B cell (primary cell): Measurements from ENCODE around the gene SLC9C1. TPM values are rescaled to one million over a fixed set of nuclear protein-coding genes. Genes with fewer than 3 reads are reported as not detected.

Source experiments
- ATAC-seq: fragments of 200-7000 bp; cut with Tn5 transposase; one replicate; pipeline ENCODE4 v1.10.0; 2021; ENCODE audit warnings: low read depth, mild to moderate bottlenecking, moderate number of reproducible peaks, moderate library complexity
- CTCF ChIA-PET: fragments of 350-600 bp; sonication (Branson Sonifier 250); formaldehyde crosslinking; loops from one replicate; lab custom pipeline; 2021; ENCODE audit warnings: antibody characterized with exemption, inconsistent platforms; lab: Charles Lee
- POLR2A ChIA-PET: fragments of 350-600 bp; sonication (Branson Sonifier 250); formaldehyde crosslinking; loops from one replicate; lab custom pipeline; 2021; ENCODE audit warnings: antibody characterized with exemption; lab: Charles Lee
- DNase-seq: peaks from one replicate; pipeline ENCODE4 v3.0.0; 2013
- H2AFZ ChIP-seq: 2 replicates; pipeline ENCODE4 v1.6.1; 2012; ENCODE audit warnings: mild to moderate bottlenecking, low read depth, low read length; ENCODE audit not compliant: insufficient read depth, poor library complexity, severe bottlenecking
- H3K27ac ChIP-seq, 2 donors: 1 replicate in 1 of 2; 2 replicates in 1 of 2; pipeline ENCODE4 v1.5.1; 2012 to 2013; ENCODE audit warnings: low read length in 2 of 2, mild to moderate bottlenecking in 2 of 2, moderate library complexity in 1 of 2
- H3K27me3 ChIP-seq, 4 experiments: fragments of 200-600 bp in 1 of 4; sonication (generic) in 1 of 4; replicated peaks in 1 of 4; 1 replicate in 2 of 4; 2 replicates in 2 of 4; pipeline versions ENCODE4 v1.6.1 to v1.7.0; 2013 to 2016; ENCODE audit warnings: low read length in 3 of 4, mild to moderate bottlenecking in 2 of 4, mixed read lengths in 1 of 4, moderate library complexity in 1 of 4; ENCODE audit not compliant: insufficient read depth in 4 of 4, control insufficient read depth in 3 of 4; ENCODE audit errors: control extremely low read depth in 1 of 4
- H3K36me3 ChIP-seq, 2 experiments: replicated peaks in 1 of 2; 1 replicate in 1 of 2; 2 replicates in 1 of 2; pipeline versions ENCODE4 v1.6.1 to v1.7.1; 2013; ENCODE audit warnings: low read length in 1 of 2; ENCODE audit not compliant: insufficient read depth in 2 of 2, control insufficient read depth in 1 of 2; ENCODE audit errors: control extremely low read depth in 1 of 2, extremely low read depth in 1 of 2
- H3K4me1 ChIP-seq, 2 donors: fragments of 200-600 bp in 1 of 2; sonication (generic) in 1 of 2; 1 replicate in 1 of 2; 2 replicates in 1 of 2; pipeline versions ENCODE4 v1.5.1 to v1.6.1; 2013 to 2017; ENCODE audit warnings: low read length in 2 of 2; ENCODE audit not compliant: control insufficient read depth in 2 of 2, insufficient read depth in 2 of 2
- H3K4me2 ChIP-seq: replicated peaks from 2 replicates; pipeline ENCODE3; 2012; ENCODE audit warnings: mild to moderate bottlenecking, low read depth, low read length; ENCODE audit not compliant: poor library complexity, severe bottlenecking
- H3K4me3 ChIP-seq, 5 experiments: fragments of 200-600 bp in 1 of 5; sonication (generic) in 1 of 5; 1 replicate in 3 of 5; 2 replicates in 2 of 5; pipeline versions ENCODE4 v1.5.1 to v1.7.0; 2011 to 2016; ENCODE audit warnings: low read length in 4 of 5, mild to moderate bottlenecking in 4 of 5, low read depth in 2 of 5, control low read depth in 1 of 5, moderate library complexity in 1 of 5; ENCODE audit not compliant: insufficient read depth in 1 of 5; ENCODE audit errors: control extremely low read depth in 1 of 5, extremely low read depth in 1 of 5
- H3K79me2 ChIP-seq: fragments of 200-600 bp; sonication (generic); one replicate; pipeline ENCODE4 v1.6.0; 2016; ENCODE audit warnings: low read length; ENCODE audit not compliant: control insufficient read depth, insufficient read depth
- H3K9ac ChIP-seq: fragments of 200-600 bp; sonication (generic); 2 replicates; pipeline ENCODE4 v1.6.1; 2017; ENCODE audit warnings: mild to moderate bottlenecking, low read length, moderate library complexity
- H3K9me3 ChIP-seq, 3 donors: one replicate each; pipeline versions ENCODE4 v1.6.1 to v1.7.1; 2013; ENCODE audit warnings: low read length in 2 of 3; ENCODE audit not compliant: control insufficient read depth in 2 of 3, insufficient read depth in 1 of 3; ENCODE audit errors: control extremely low read depth in 1 of 3
- H4K20me1 ChIP-seq: 2 replicates; pipeline ENCODE4 v1.6.0; 2012; ENCODE audit warnings: mild to moderate bottlenecking, low read length; ENCODE audit not compliant: insufficient read depth, control insufficient read depth, poor library complexity, severe bottlenecking
- H3K27ac Mint-ChIP-seq: one replicate; pipeline ENCODE4 v1.8.0; 2021; ENCODE audit warnings: mixed read lengths
- H3K27me3 Mint-ChIP-seq: one replicate; pipeline ENCODE4 v1.8.0; 2021; ENCODE audit warnings: mixed read lengths
- H3K4me1 Mint-ChIP-seq: one replicate; pipeline ENCODE4 v1.8.0; 2021; ENCODE audit warnings: mixed read lengths
- H3K4me3 Mint-ChIP-seq: one replicate; pipeline ENCODE4 v1.8.0; 2021; ENCODE audit warnings: mixed read lengths
- H3K9me3 Mint-ChIP-seq: one replicate; pipeline ENCODE4 v1.8.0; 2022; ENCODE audit warnings: mixed read lengths; ENCODE audit not compliant: insufficient read depth
- CTCF ChIP-seq: fragments of 200-600 bp; IDR thresholded peaks from one replicate; pipeline ENCODE4 v1.8.0; 2022; ENCODE audit warnings: antibody characterized with exemption, mild to moderate bottlenecking
- EZH2 ChIP-seq: IDR thresholded peaks from 2 replicates; pipeline ENCODE4 v1.6.1; 2012; ENCODE audit warnings: borderline replicate concordance, low read depth, mild to moderate bottlenecking, moderate library complexity, low read length; ENCODE audit not compliant: insufficient read depth, poor library complexity, severe bottlenecking
- WGBS: methylation state at CpG from one replicate; pipeline ENCODE4 v1.1.5; 2013; ENCODE audit warnings: missing lambda C conversion rate; ENCODE audit not compliant: insufficient coverage; 5-methylcytosine and 5-hydroxymethylcytosine counted together
- intact Hi-C: fragments of 100-400 bp; cut with micrococcal nuclease; formaldehyde crosslinking; loops from one replicate; pipeline ENCODE4 v1.10.0; 2022
- polyA plus RNA-seq: library from polyadenylated mRNA; depleted of rRNA; stranded (reverse); fragments of >200 nt; gene quantifications from 2 replicates; pipeline ENCODE4 v1.2.3, GENCODE V29; 2012
- total RNA-seq, 2 donors: library from RNA; stranded (reverse); fragments of 120-200 nt in 1 of 2; gene quantifications; 1 replicate in 1 of 2; 2 replicates in 1 of 2; pipeline versions ENCODE4 v1.2.3 to v1.2.4, GENCODE V29; 2013 to 2022

The SLC9C1 gene
- total and polyA plus RNA-seq, 2 donors (not counting 1 experiment from before 2014, with no cell fraction given), result 0.07 to 0.49 TPM

- H3K79me2 ChIP-seq, result no peaks in the 10 kb centered on the region
- Mint-ChIP-seq H3K9me3 (no peaks in the 10 kb centered on the region), H3K27me3 (no peaks in the 10 kb centered on the region), H3K27ac (no peak overlapping the region), H3K4me1 (no peaks in the 10 kb centered on the region), H3K4me3 (no peak overlapping the region)
- peaks cover 0 to 4% (median 2%) of the 10 kb centered on the region in 4 experiments for H3K27me3 ChIP-seq
- ATAC-seq (no peak), DNase-seq (no peak)
- H3K36me3 ChIP-seq, result no peaks in the 10 kb centered on the region
- intact Hi-C loops, result no loop called here
- no peaks in the 10 kb centered on the region for H3K9me3 ChIP-seq
- no peaks in the 10 kb centered on the region for H3K4me1 ChIP-seq
- no peak for TF ChIP-seq EZH2
- no peak for TF ChIP-seq CTCF
- no peak overlapping the region for H3K27ac ChIP-seq
- H3K9ac ChIP-seq, result no peak overlapping the region
- no peak overlapping the region for H2AFZ ChIP-seq
- H3K4me3 ChIP-seq, result no peak overlapping the region
- ChIA-PET POLR2A (no interaction called here), CTCF (no interaction called here)
- no peak overlapping the region for H3K4me2 ChIP-seq
- H4K20me1 ChIP-seq, result no peaks in the 10 kb centered on the region
- 100% methylated on average over 1 of the region's 2 CpGs for WGBS
Measured at GRCh38 chr3:112104774-112105173, 189.2 kb downstream of the SLC9C1 start.

GRCh38 chr3:112101916-112102315, 192.1 kb downstream of the SLC9C1 start:
- peaks cover 3% of the 10 kb centered on the region for H3K9me3 Mint-ChIP-seq
- no peak for ATAC-seq
- H3K4me2 ChIP-seq, result no peak overlapping the region
- H3K27me3 ChIP-seq, result peaks cover 0 to 4% (median 2%) of the 10 kb centered on the region in 4 experiments
- H3K9me3 ChIP-seq, result peaks cover 0 to 2% (median 0%) of the 10 kb centered on the region in 3 donors
- intact Hi-C loops, result no loop called here
- ChIA-PET CTCF (no interaction called here), POLR2A (no interaction called here)
- no peaks in the 10 kb centered on the region for H3K36me3 ChIP-seq
- no peak overlapping the region for H3K4me3 ChIP-seq
- WGBS, result 100% methylated on average over 1 of the region's 2 CpGs
- peaks cover 7% of the 10 kb centered on the region for H3K27me3 Mint-ChIP-seq
- DNase-seq, result no peak
- H3K4me1 Mint-ChIP-seq, result peaks cover 3% of the 10 kb centered on the region
- no peaks in the 10 kb centered on the region for H3K4me1 ChIP-seq
- TF ChIP-seq EZH2 (no peak), CTCF (no peak)
- no peak overlapping the region for H3K27ac Mint-ChIP-seq
- no peak overlapping the region for H3K9ac ChIP-seq
- H3K4me3 Mint-ChIP-seq, result no peak overlapping the region
- no peak overlapping the region for H2AFZ ChIP-seq
- no peak overlapping the region for H3K27ac ChIP-seq
- H4K20me1 ChIP-seq, result no peaks in the 10 kb centered on the region
- H3K79me2 ChIP-seq, result no peaks in the 10 kb centered on the region
